SK-N-MC (cell line): ENCODE measurements around the gene CRABP2.

Experiments used
- EZH2 ChIP-seq: fragments of 200-600 bp; sonication (generic); IDR thresholded peaks from one replicate; pipeline ENCODE4 v1.6.1; 2017; ENCODE audit warnings: antibody characterized with exemption
- POLR2AphosphoS5 ChIP-seq: IDR thresholded peaks from 2 replicates; pipeline ENCODE4 v1.6.1; 2012; ENCODE audit warnings: mild to moderate bottlenecking, low read depth, low read length, borderline replicate concordance

- TF ChIP-seq EZH2 (no peak), POLR2AphosphoS5 (no peak)
These were observed 13.5 kb downstream of the CRABP2 start for GRCh38 chr1:156691665-156692440.
